Activated CD4-positive, CD25-positive, alpha-beta regulatory T cell treated with anti-CD3 and anti-CD28 coated beads, Interleukin-2, amount 50 U/mL, for 16 hours (primary cell): ENCODE data around the gene IL17B.

Experiments used
- DNase-seq: peaks from one replicate; pipeline ENCODE4 v3.0.0-alpha.2; 2020; ENCODE audit warnings: low read depth, low spot score

The IL17B gene

GRCh38 chr5:149379177-149379761, at the start of gene IL17B:
Gene IL17B (minus strand): TSS chr5:149379292. CDS start chr5:149379225, 67 bp downstream.
- DNase-seq = no peak

- DNase-seq = no peak
Measured at GRCh38 chr5:149428032-149428431, 48.9 kb upstream of the IL17B start.

GRCh38 chr5:149427374-149427773, 48.3 kb upstream of the IL17B start:
- DNase-seq = no peak

- DNase-seq = no peak
Measured at GRCh38 chr5:149426931-149427330, 47.8 kb upstream of the IL17B start.

- DNase-seq = no peak
Measured at GRCh38 chr5:149425729-149426128, 46.6 kb upstream of the IL17B start.

GRCh38 chr5:149424371-149425315, 45.6 kb upstream of the IL17B start:
- DNase-seq = no peak

GRCh38 chr5:149423794-149424268, 44.7 kb upstream of the IL17B start:
- no peak for DNase-seq

GRCh38 chr5:149423049-149423793, 44.1 kb upstream of the IL17B start:
- no peak for DNase-seq

GRCh38 chr5:149422366-149423048, 43.4 kb upstream of the IL17B start:
- no peak for DNase-seq

- no peak for DNase-seq
Measured at GRCh38 chr5:149421834-149422233, 42.7 kb upstream of the IL17B start.

GRCh38 chr5:149421372-149421685, 42.2 kb upstream of the IL17B start:
- DNase-seq = no peak

GRCh38 chr5:149420545-149421371, 41.7 kb upstream of the IL17B start:
- DNase-seq = no peak

GRCh38 chr5:149419859-149420544, 40.9 kb upstream of the IL17B start:
- DNase-seq = no peak

- no peak for DNase-seq
Measured at GRCh38 chr5:149419532-149419858, 40.4 kb upstream of the IL17B start.

GRCh38 chr5:149418910-149419531, 39.9 kb upstream of the IL17B start:
- no peak for DNase-seq

- no peak for DNase-seq
Measured at GRCh38 chr5:149417711-149418368, 38.7 kb upstream of the IL17B start.

GRCh38 chr5:149416987-149417710, 38.1 kb upstream of the IL17B start:
- DNase-seq = no peak

GRCh38 chr5:149415066-149415967, 36.2 kb upstream of the IL17B start:
- no peak for DNase-seq
